HG03095 (cell line): Measurements from ENCODE around the gene DOK6.
A peak's percentile ranks its signal among the peaks of the same experiment; 100 is the strongest.
"Not testable (repeated sequence)": the region's sequence is repeated elsewhere in the genome, so short reads cannot be mapped to it uniquely, and the experiment has no call there.

Source experiments
- ATAC-seq: cut with Tn5 transposase; IDR thresholded peaks from one replicate; pipeline ENCODE4 v1.9.1; 2021; ENCODE audit warnings: moderate library complexity; ENCODE audit not compliant: unreplicated experiment

DOK6 gene

GRCh38 chr18:69853051-69853450 is 452.4 kb downstream of the DOK6 start:
- no peak for ATAC-seq

GRCh38 chr18:69854455-69854854 is 453.8 kb downstream of the DOK6 start:
- ATAC-seq: no peak

GRCh38 chr18:69858897-69859296 is 458.2 kb downstream of the DOK6 start:
- ATAC-seq: no peak

- ATAC-seq: peak; percentile 66
Observed at GRCh38 chr18:69864802-69865201, 464.1 kb downstream of the DOK6 start.

- no peak for ATAC-seq
Observed at GRCh38 chr18:69865776-69866175, 465.1 kb downstream of the DOK6 start.

- no peak for ATAC-seq
Observed at GRCh38 chr18:69866212-69866611, 465.5 kb downstream of the DOK6 start.

GRCh38 chr18:69870736-69871135 is 470.0 kb downstream of the DOK6 start:
- no peak for ATAC-seq

GRCh38 chr18:69871363-69871762 is 470.7 kb downstream of the DOK6 start:
- no peak for ATAC-seq

- ATAC-seq: no peak
Observed at GRCh38 chr18:69872661-69873060, 472.0 kb downstream of the DOK6 start.

GRCh38 chr18:69874058-69874457 is 473.4 kb downstream of the DOK6 start:
- no peak for ATAC-seq

GRCh38 chr18:69876490-69876889 is 475.8 kb downstream of the DOK6 start:
- no peak for ATAC-seq

GRCh38 chr18:69878213-69878933 is 477.7 kb downstream of the DOK6 start:
- no peak for ATAC-seq

- ATAC-seq: not testable (repeated sequence)
Observed at GRCh38 chr18:69879051-69879450, 478.4 kb downstream of the DOK6 start.

- ATAC-seq: no peak
Observed at GRCh38 chr18:69880083-69880482, 479.4 kb downstream of the DOK6 start.

- ATAC-seq: peak; percentile 37
Observed at GRCh38 chr18:69882965-69883668, 482.4 kb downstream of the DOK6 start.

GRCh38 chr18:69883781-69884180 is 483.1 kb downstream of the DOK6 start:
- ATAC-seq: no peak

GRCh38 chr18:69885355-69885754 is 484.7 kb downstream of the DOK6 start:
- no peak for ATAC-seq

GRCh38 chr18:69885841-69886531 is 485.3 kb downstream of the DOK6 start:
- peak; percentile 75 for ATAC-seq

GRCh38 chr18:69887256-69887655 is 486.6 kb downstream of the DOK6 start:
- ATAC-seq: no peak

GRCh38 chr18:69889009-69889408 is 488.3 kb downstream of the DOK6 start:
- ATAC-seq: no peak

GRCh38 chr18:69890558-69890957 is 489.9 kb downstream of the DOK6 start:
- ATAC-seq: no peak

- no peak for ATAC-seq
Observed at GRCh38 chr18:69894467-69894866, 493.8 kb downstream of the DOK6 start.
